Liver (tissue), 9 donors: ENCODE measurements around the gene EHBP1. TPM values are rescaled to one million over a fixed set of nuclear protein-coding genes. Genes with fewer than 3 reads are reported as not detected.

Source experiments
- DNase-seq: peaks from one replicate; pipeline ENCODE4 v3.0.0-alpha.2; 2017; ENCODE audit warnings: low spot score
- H3K27ac ChIP-seq, 2 donors: one replicate each; pipeline ENCODE4 v1.7.0; 2013; ENCODE audit warnings: inconsistent platforms in 2 of 2, low read length in 2 of 2, control low read depth in 1 of 2, low read depth in 1 of 2, mild to moderate bottlenecking in 1 of 2
- H3K27me3 ChIP-seq, 4 donors: one replicate each; pipeline versions ENCODE4 v1.6.1 to v1.7.0; 2013; ENCODE audit warnings: low read length in 3 of 4, inconsistent platforms in 1 of 4, mild to moderate bottlenecking in 1 of 4, moderate library complexity in 1 of 4; ENCODE audit not compliant: control insufficient read depth in 4 of 4, insufficient read depth in 4 of 4
- H3K36me3 ChIP-seq, 4 donors: one replicate each; pipeline versions ENCODE4 v1.6.1 to v1.7.0; 2013; ENCODE audit warnings: low read length in 3 of 4, mild to moderate bottlenecking in 3 of 4, low read depth in 1 of 4, moderate library complexity in 1 of 4; ENCODE audit not compliant: control insufficient read depth in 4 of 4, insufficient read depth in 3 of 4
- H3K4me1 ChIP-seq, 4 donors: one replicate each; pipeline versions ENCODE4 v1.6.1 to v1.7.0; 2013; ENCODE audit warnings: low read length in 3 of 4, mild to moderate bottlenecking in 3 of 4, moderate library complexity in 1 of 4; ENCODE audit not compliant: control insufficient read depth in 4 of 4, insufficient read depth in 4 of 4
- H3K4me3 ChIP-seq, 3 donors: one replicate each; pipeline versions ENCODE4 v1.6.1 to v1.7.0; 2013; ENCODE audit warnings: low read length in 3 of 3, control low read depth in 1 of 3, low read depth in 1 of 3, mild to moderate bottlenecking in 1 of 3
- H3K9ac ChIP-seq, 2 donors: one replicate each; pipeline ENCODE4 v1.7.0; 2013; ENCODE audit warnings: low read length in 2 of 2, mild to moderate bottlenecking in 2 of 2, moderate library complexity in 2 of 2, control low read depth in 1 of 2, low read depth in 1 of 2
- H3K9me3 ChIP-seq, 4 donors: one replicate each; pipeline versions ENCODE4 v1.6.1 to v1.7.0; 2013; ENCODE audit warnings: low read length in 3 of 4; ENCODE audit not compliant: control insufficient read depth in 4 of 4
- EGR1 ChIP-seq, 2 donors: IDR thresholded peaks; 2 replicates each; pipeline ENCODE4 v1.6.1; 2016 to 2018; ENCODE audit warnings: antibody characterized with exemption in 2 of 2, low read depth in 2 of 2
- FOXA1 ChIP-seq: IDR thresholded peaks from 2 replicates; pipeline ENCODE4 v1.6.1; 2016; ENCODE audit warnings: antibody characterized with exemption
- FOXA2 ChIP-seq: IDR thresholded peaks from 2 replicates; pipeline ENCODE4 v1.6.1; 2016; ENCODE audit warnings: antibody characterized with exemption
- GABPA ChIP-seq, 2 donors: IDR thresholded peaks in 1 of 2; conservative IDR thresholded peaks in 1 of 2; 2 replicates each; pipeline ENCODE4 v1.6.1; 2016; ENCODE audit warnings: antibody characterized with exemption in 2 of 2, mild to moderate bottlenecking in 1 of 2, moderate library complexity in 1 of 2
- HNF4G ChIP-seq: IDR thresholded peaks from 2 replicates; pipeline ENCODE4 v1.6.1; 2016; ENCODE audit warnings: antibody characterized with exemption
- JUND ChIP-seq, 2 donors: IDR thresholded peaks; 2 replicates each; pipeline ENCODE4 v1.6.1; 2016; ENCODE audit warnings: antibody characterized with exemption in 2 of 2
- NR2F2 ChIP-seq: IDR thresholded peaks from 2 replicates; pipeline ENCODE4 v1.6.1; 2016; ENCODE audit warnings: antibody characterized with exemption
- RAD21 ChIP-seq, 2 donors: IDR thresholded peaks; 2 replicates each; pipeline ENCODE4 v1.6.1; 2016; ENCODE audit warnings: antibody characterized with exemption in 2 of 2, mild to moderate bottlenecking in 2 of 2
- RXRA ChIP-seq, 2 donors: IDR thresholded peaks; 2 replicates each; pipeline ENCODE4 v1.6.1; 2017 to 2018; ENCODE audit warnings: antibody characterized with exemption in 2 of 2, mild to moderate bottlenecking in 1 of 2
- SP1 ChIP-seq: IDR thresholded peaks from 2 replicates; pipeline ENCODE4 v1.6.1; 2018; ENCODE audit warnings: antibody characterized with exemption, mild to moderate bottlenecking
- TAF1 ChIP-seq: conservative IDR thresholded peaks from 2 replicates; pipeline ENCODE4 v1.6.1; 2016; ENCODE audit warnings: antibody characterized with exemption, mild to moderate bottlenecking
- YY1 ChIP-seq: IDR thresholded peaks from 2 replicates; pipeline ENCODE4 v1.6.1; 2016; ENCODE audit warnings: antibody characterized with exemption, mild to moderate bottlenecking
- whole genome bisulfite sequencing: extraction: QIAGEN DNeasy Blood & Tissue Kit; methylation state at CpG from one replicate; pipeline ENCODE4 v1.1.7; 2013; 5-methylcytosine and 5-hydroxymethylcytosine counted together
- polyA plus RNA-seq, 2 donors: library from polyadenylated mRNA; stranded (reverse) in 1 of 2; unstranded in 1 of 2; fragments of 200-250 nt in 1 of 2; fragments of >200 nt in 1 of 2; fragmentation: Nextera tagmentation in 1 of 2; extraction: Ambion mirVana in 1 of 2; gene quantifications; one replicate each; pipeline versions ENCODE4 v1.2.1 to v1.2.3, GENCODE V29; 2013 to 2015
- total RNA-seq, 2 donors: library from RNA; depleted of rRNA; stranded (reverse); fragments of >200 nt; gene quantifications; one replicate each; pipeline ENCODE4 v1.2.3, GENCODE V29; 2014
- TF ChIP-seq, protein P1 (sequence below): IDR thresholded peaks from 2 replicates; pipeline ENCODE4 v1.6.1; 2016; ENCODE audit warnings: antibody characterized with exemption
- TF ChIP-seq, protein P2 (sequence below): IDR thresholded peaks from 2 replicates; pipeline ENCODE4 v1.6.1; 2016; ENCODE audit warnings: antibody characterized with exemption
- TF ChIP-seq, protein P3 (sequence below): IDR thresholded peaks from 2 replicates; pipeline ENCODE4 v1.6.1; 2016; ENCODE audit warnings: antibody characterized with exemption, mild to moderate bottlenecking
- TF ChIP-seq, protein P4 (sequence below): fragments of 150-350 bp; IDR thresholded peaks from 2 replicates; pipeline ENCODE4 v1.5.1; 2017; ENCODE audit warnings: improper control_type of control experiment, low read depth, low read length; ENCODE audit not compliant: missing input control
- TF ChIP-seq, protein P5 (sequence below): IDR thresholded peaks from 2 replicates; pipeline ENCODE4 v1.6.1; 2016; ENCODE audit warnings: antibody characterized with exemption
- donor health status: healthy.
- donor health status: healthy.
- donor health status: healthy.
- donor health status: healthy.
- donor health status: healthy.

EHBP1 gene
- total and polyA plus RNA-seq, 4 donors: 16.6 to 85.8 (median 24.4) TPM

DNA sequence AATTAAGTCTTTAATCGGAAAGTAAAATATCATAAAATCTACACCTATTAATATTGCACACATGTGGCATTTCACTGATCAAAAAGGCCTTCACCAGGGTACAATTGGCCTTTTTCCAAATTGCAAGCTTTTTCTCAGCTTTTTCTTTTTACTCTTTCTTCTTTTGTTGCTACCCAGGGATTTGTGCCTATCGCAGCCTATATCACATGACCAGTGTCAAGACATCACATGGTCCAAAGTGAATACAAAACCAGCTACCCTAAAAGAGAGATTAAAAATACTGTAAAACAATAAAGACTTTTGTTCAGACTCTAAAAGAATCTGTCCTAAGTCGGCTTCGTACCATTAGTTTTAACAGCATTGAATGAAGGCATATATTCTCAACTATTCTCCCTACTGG lies 330.1 kb downstream of the EHBP1 start:
- WGBS: 96% methylated on average over 4 of the region's 4 CpGs
- Histone ChIP-seq H3K9me3 (no peaks in the 10 kb centered on the region), H3K4me3 (no peak overlapping the region), H3K27ac (no peak overlapping the region), H3K27me3 (no peaks in the 10 kb centered on the region), H3K36me3 (peaks cover 1 to 10% (median 5%) of the 10 kb centered on the region in 4 donors), H3K4me1 (no peaks in the 10 kb centered on the region), H3K9ac (no peak overlapping the region)
- TF ChIP-seq, protein P1, sequence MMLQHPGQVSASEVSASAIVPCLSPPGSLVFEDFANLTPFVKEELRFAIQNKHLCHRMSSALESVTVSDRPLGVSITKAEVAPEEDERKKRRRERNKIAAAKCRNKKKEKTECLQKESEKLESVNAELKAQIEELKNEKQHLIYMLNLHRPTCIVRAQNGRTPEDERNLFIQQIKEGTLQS: no peak
- TF ChIP-seq YY1 (no peak), JUND (IDR thresholded peaks at IDR 0.05) (no peak), GABPA (IDR thresholded peaks at IDR 0.05 in 1 of 2, conservative IDR thresholded peaks at IDR 0.05 in 1 of 2) (no peak), RXRA (IDR thresholded peaks at IDR 0.05) (no peak), NR2F2 (no peak), FOXA2 (no peak), FOXA1 (no peak), SP1 (no peak), TAF1 (no peak)
- TF ChIP-seq, protein P2, sequence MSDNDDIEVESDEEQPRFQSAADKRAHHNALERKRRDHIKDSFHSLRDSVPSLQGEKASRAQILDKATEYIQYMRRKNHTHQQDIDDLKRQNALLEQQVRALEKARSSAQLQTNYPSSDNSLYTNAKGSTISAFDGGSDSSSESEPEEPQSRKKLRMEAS: no peak
- TF ChIP-seq, protein P3, sequence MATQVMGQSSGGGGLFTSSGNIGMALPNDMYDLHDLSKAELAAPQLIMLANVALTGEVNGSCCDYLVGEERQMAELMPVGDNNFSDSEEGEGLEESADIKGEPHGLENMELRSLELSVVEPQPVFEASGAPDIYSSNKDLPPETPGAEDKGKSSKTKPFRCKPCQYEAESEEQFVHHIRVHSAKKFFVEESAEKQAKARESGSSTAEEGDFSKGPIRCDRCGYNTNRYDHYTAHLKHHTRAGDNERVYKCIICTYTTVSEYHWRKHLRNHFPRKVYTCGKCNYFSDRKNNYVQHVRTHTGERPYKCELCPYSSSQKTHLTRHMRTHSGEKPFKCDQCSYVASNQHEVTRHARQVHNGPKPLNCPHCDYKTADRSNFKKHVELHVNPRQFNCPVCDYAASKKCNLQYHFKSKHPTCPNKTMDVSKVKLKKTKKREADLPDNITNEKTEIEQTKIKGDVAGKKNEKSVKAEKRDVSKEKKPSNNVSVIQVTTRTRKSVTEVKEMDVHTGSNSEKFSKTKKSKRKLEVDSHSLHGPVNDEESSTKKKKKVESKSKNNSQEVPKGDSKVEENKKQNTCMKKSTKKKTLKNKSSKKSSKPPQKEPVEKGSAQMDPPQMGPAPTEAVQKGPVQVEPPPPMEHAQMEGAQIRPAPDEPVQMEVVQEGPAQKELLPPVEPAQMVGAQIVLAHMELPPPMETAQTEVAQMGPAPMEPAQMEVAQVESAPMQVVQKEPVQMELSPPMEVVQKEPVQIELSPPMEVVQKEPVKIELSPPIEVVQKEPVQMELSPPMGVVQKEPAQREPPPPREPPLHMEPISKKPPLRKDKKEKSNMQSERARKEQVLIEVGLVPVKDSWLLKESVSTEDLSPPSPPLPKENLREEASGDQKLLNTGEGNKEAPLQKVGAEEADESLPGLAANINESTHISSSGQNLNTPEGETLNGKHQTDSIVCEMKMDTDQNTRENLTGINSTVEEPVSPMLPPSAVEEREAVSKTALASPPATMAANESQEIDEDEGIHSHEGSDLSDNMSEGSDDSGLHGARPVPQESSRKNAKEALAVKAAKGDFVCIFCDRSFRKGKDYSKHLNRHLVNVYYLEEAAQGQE: no peak
- no peak for DNase-seq

DNA sequence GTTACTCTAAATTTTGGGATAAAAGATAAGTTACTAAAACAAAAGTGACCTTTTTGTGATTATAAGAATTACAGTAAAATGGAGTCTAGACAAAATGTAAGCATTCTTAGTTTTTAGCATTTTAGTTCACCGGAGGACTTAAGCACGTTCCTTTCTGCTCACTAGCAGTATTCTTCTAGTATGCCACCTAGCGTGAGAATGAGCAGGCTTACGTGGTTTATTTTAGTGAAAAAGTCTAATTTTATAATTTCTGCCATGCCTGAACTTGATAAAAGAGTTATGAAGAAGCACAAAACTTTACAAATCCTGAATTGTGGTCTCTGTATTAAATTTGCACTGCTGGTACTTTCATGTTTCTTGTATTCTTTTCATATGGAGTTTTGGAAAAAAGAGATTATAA lies 332.5 kb downstream of the EHBP1 start:
- H3K9ac ChIP-seq: no peak overlapping the region
- WGBS: 98% methylated on average over 4 of the region's 4 CpGs
- peaks cover 2 to 10% (median 4%) of the 10 kb centered on the region in 4 donors for H3K36me3 ChIP-seq
- H3K27me3 ChIP-seq: no peaks in the 10 kb centered on the region
- H3K4me3 ChIP-seq: no peak overlapping the region
- no peak overlapping the region for H3K27ac ChIP-seq
- H3K4me1 ChIP-seq: no peaks in the 10 kb centered on the region
- DNase-seq: no peak
- no peaks in the 10 kb centered on the region for H3K9me3 ChIP-seq
- TF ChIP-seq FOXA1: no peak
- TF ChIP-seq, protein P4, sequence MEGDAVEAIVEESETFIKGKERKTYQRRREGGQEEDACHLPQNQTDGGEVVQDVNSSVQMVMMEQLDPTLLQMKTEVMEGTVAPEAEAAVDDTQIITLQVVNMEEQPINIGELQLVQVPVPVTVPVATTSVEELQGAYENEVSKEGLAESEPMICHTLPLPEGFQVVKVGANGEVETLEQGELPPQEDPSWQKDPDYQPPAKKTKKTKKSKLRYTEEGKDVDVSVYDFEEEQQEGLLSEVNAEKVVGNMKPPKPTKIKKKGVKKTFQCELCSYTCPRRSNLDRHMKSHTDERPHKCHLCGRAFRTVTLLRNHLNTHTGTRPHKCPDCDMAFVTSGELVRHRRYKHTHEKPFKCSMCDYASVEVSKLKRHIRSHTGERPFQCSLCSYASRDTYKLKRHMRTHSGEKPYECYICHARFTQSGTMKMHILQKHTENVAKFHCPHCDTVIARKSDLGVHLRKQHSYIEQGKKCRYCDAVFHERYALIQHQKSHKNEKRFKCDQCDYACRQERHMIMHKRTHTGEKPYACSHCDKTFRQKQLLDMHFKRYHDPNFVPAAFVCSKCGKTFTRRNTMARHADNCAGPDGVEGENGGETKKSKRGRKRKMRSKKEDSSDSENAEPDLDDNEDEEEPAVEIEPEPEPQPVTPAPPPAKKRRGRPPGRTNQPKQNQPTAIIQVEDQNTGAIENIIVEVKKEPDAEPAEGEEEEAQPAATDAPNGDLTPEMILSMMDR: no peak
- TF ChIP-seq TAF1: no peak
- no peak for TF ChIP-seq HNF4G
- no peak for TF ChIP-seq FOXA2
- TF ChIP-seq, protein P2: no peak
- TF ChIP-seq, protein P5, sequence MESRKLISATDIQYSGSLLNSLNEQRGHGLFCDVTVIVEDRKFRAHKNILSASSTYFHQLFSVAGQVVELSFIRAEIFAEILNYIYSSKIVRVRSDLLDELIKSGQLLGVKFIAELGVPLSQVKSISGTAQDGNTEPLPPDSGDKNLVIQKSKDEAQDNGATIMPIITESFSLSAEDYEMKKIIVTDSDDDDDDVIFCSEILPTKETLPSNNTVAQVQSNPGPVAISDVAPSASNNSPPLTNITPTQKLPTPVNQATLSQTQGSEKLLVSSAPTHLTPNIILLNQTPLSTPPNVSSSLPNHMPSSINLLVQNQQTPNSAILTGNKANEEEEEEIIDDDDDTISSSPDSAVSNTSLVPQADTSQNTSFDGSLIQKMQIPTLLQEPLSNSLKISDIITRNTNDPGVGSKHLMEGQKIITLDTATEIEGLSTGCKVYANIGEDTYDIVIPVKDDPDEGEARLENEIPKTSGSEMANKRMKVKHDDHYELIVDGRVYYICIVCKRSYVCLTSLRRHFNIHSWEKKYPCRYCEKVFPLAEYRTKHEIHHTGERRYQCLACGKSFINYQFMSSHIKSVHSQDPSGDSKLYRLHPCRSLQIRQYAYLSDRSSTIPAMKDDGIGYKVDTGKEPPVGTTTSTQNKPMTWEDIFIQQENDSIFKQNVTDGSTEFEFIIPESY: no peak
- no peak for TF ChIP-seq EGR1 (IDR thresholded peaks at IDR 0.05; ENCODE audit: low read depth in 2 of 2)
- no peak for TF ChIP-seq NR2F2
- TF ChIP-seq YY1: no peak
- TF ChIP-seq SP1: no peak
- TF ChIP-seq RAD21 (IDR thresholded peaks at IDR 0.05): no peak
- no peak for TF ChIP-seq JUND (IDR thresholded peaks at IDR 0.05)
- TF ChIP-seq, protein P1: no peak
- TF ChIP-seq, protein P3: no peak
